CD4-positive, alpha-beta T cell (primary cell): ENCODE results near the gene PSMC3. TPM values are rescaled to one million over a fixed set of nuclear protein-coding genes. Genes with fewer than 3 reads are reported as not detected.

Experiments used
- ATAC-seq: fragments of 200-7000 bp; cut with Tn5 transposase; one replicate; pipeline ENCODE4 v1.10.0; 2022; ENCODE audit warnings: mild to moderate bottlenecking; ENCODE audit not compliant: poor library complexity
- CTCF ChIA-PET: fragments of 350-600 bp; sonication (Branson Sonifier 250); formaldehyde crosslinking; loops from one replicate; lab custom pipeline; 2021; ENCODE audit warnings: antibody characterized with exemption, inconsistent platforms; lab: Charles Lee
- POLR2A ChIA-PET: fragments of 350-600 bp; sonication (Branson Sonifier 250); formaldehyde crosslinking; loops from one replicate; lab custom pipeline; 2021; ENCODE audit warnings: antibody characterized with exemption, inconsistent platforms; lab: Charles Lee
- DNase-seq, 14 experiments: peaks; one replicate each; pipeline ENCODE4 v3.0.0-alpha.2; 2013 to 2020; ENCODE audit warnings: mixed read lengths in 2 of 14
- H3K27ac ChIP-seq, 2 donors: one replicate each; pipeline versions ENCODE4 v1.5.1 to v1.7.0; 2013; ENCODE audit warnings: low read length in 2 of 2, low read depth in 1 of 2, mild to moderate bottlenecking in 1 of 2
- H3K27me3 ChIP-seq, 2 experiments: 1 replicate in 1 of 2; 2 replicates in 1 of 2; pipeline versions ENCODE4 v1.6.1 to v1.7.0; 2013; ENCODE audit warnings: low read length in 2 of 2, control low read depth in 1 of 2, mild to moderate bottlenecking in 1 of 2, moderate library complexity in 1 of 2; ENCODE audit not compliant: insufficient read depth in 2 of 2, control insufficient read depth in 1 of 2
- H3K36me3 ChIP-seq: one replicate; pipeline ENCODE4 v1.6.1; 2013; ENCODE audit warnings: low read length, control low read depth; ENCODE audit not compliant: insufficient read depth
- H3K4me1 ChIP-seq: one replicate; pipeline ENCODE4 v1.6.1; 2013; ENCODE audit warnings: low read length, control low read depth; ENCODE audit not compliant: insufficient read depth
- H3K4me3 ChIP-seq: one replicate; pipeline ENCODE4 v1.5.1; 2013; ENCODE audit warnings: mild to moderate bottlenecking, low read length, moderate library complexity
- H3K9me3 ChIP-seq, 2 experiments: 1 replicate in 1 of 2; 2 replicates in 1 of 2; pipeline versions ENCODE4 v1.6.1 to v1.7.0; 2013; ENCODE audit warnings: low read length in 2 of 2, mild to moderate bottlenecking in 2 of 2, control low read depth in 1 of 2, moderate library complexity in 1 of 2; ENCODE audit not compliant: control insufficient read depth in 1 of 2, insufficient read depth in 1 of 2
- H3K27ac Mint-ChIP-seq: one replicate; pipeline ENCODE4 v1.8.0; 2020; ENCODE audit warnings: mixed read lengths
- H3K27me3 Mint-ChIP-seq: one replicate; pipeline ENCODE4 v1.8.0; 2021; ENCODE audit warnings: mixed read lengths
- H3K36me3 Mint-ChIP-seq: one replicate; pipeline ENCODE4 v1.8.0; 2021; ENCODE audit warnings: low read depth, mixed read lengths
- H3K4me1 Mint-ChIP-seq: one replicate; pipeline ENCODE4 v1.8.0; 2021; ENCODE audit warnings: low read depth, mixed read lengths
- H3K4me3 Mint-ChIP-seq: one replicate; pipeline ENCODE4 v1.8.0; 2020; ENCODE audit warnings: mild to moderate bottlenecking, mixed read lengths
- H3K9me3 Mint-ChIP-seq: one replicate; pipeline ENCODE4 v1.8.0; 2020; ENCODE audit warnings: mixed read lengths
- CTCF ChIP-seq: fragments of 200-600 bp; IDR thresholded peaks from one replicate; pipeline ENCODE4 v1.8.0; 2022; ENCODE audit warnings: antibody characterized with exemption, mild to moderate bottlenecking
- intact Hi-C, 2 experiments: fragments of 100-400 bp; cut with DNase I in 1 of 2; cut with micrococcal nuclease in 1 of 2; formaldehyde crosslinking; loops; one replicate each; pipeline versions ENCODE4 v1.15.1 to v1.9.0; 2023 to 2025; cut with DNase I, micrococcal nuclease
- total RNA-seq, 174 experiments: library from RNA in 2 of 174; stranded (reverse) in 2 of 174; gene quantifications; one replicate each; pipeline ENCODE4 v1.2.3 and lab custom pipeline; 2021 to 2026

Gene PSMC3
- total RNA-seq, 2 experiments from 2014 or later = 51.3 to 59.5 TPM

- H3K27me3 Mint-ChIP-seq = no peaks in the 10 kb centered on the region
Measured at GRCh38 chr11:47445840-47446239, 19.6 kb upstream of the PSMC3 start.

GRCh38 chr11:47443817-47444216, 17.6 kb upstream of the PSMC3 start:
- DNase-seq (no peak), ATAC-seq (no peak)
- Histone ChIP-seq H3K4me1 (peaks cover 3% of the 10 kb centered on the region), H3K27me3 (no peaks in the 10 kb centered on the region), H3K36me3 (no peaks in the 10 kb centered on the region), H3K4me3 (no peak overlapping the region), H3K9me3 (no peaks in the 10 kb centered on the region), H3K27ac (no peak overlapping the region)
- no peaks in the 10 kb centered on the region for H3K27me3 Mint-ChIP-seq
- no peaks in the 10 kb centered on the region for H3K4me1 Mint-ChIP-seq
- no peak for TF ChIP-seq CTCF
- ChIA-PET CTCF (interaction anchor here (1.1 kb wide), 1 partner anchor 32 kb away, joined by 3 read pairs; no protein-coding TSS in a partner anchor), POLR2A (no interaction called here)
- H3K4me3 Mint-ChIP-seq = no peak overlapping the region
- H3K9me3 Mint-ChIP-seq = no peaks in the 10 kb centered on the region
- no peaks in the 10 kb centered on the region for H3K36me3 Mint-ChIP-seq
- no peak overlapping the region for H3K27ac Mint-ChIP-seq
- intact Hi-C loops = no loop called here

More at GRCh38 chr11:47445840-47446239, 19.6 kb upstream of the PSMC3 start:
- DNase-seq (no peak), ATAC-seq (no peak)
- intact Hi-C loops = no loop called here
- ChIA-PET CTCF (no interaction called here), POLR2A (no interaction called here)
- TF ChIP-seq CTCF = no peak
- Mint-ChIP-seq H3K4me1 (no peaks in the 10 kb centered on the region), H3K9me3 (no peaks in the 10 kb centered on the region), H3K27ac (no peak overlapping the region), H3K4me3 (no peak overlapping the region), H3K36me3 (no peaks in the 10 kb centered on the region)
- H3K9me3 ChIP-seq = no peaks in the 10 kb centered on the region
- H3K27ac ChIP-seq = no peak overlapping the region
- H3K4me1 ChIP-seq = peaks cover 3% of the 10 kb centered on the region
- no peak overlapping the region for H3K4me3 ChIP-seq
- H3K27me3 ChIP-seq = no peaks in the 10 kb centered on the region
- H3K36me3 ChIP-seq = no peaks in the 10 kb centered on the region

- H3K27me3 Mint-ChIP-seq = no peaks in the 10 kb centered on the region
- no peaks in the 10 kb centered on the region for H3K36me3 Mint-ChIP-seq
- CTCF ChIA-PET = interaction anchor here (1.1 kb wide), 1 partner anchor 69 kb away, joined by 3 read pairs; no protein-coding TSS in a partner anchor
- no peaks in the 10 kb centered on the region for H3K4me1 Mint-ChIP-seq
- Histone ChIP-seq H3K4me3 (no peak overlapping the region), H3K36me3 (no peaks in the 10 kb centered on the region), H3K27me3 (no peaks in the 10 kb centered on the region), H3K9me3 (no peaks in the 10 kb centered on the region), H3K4me1 (peaks cover 3% of the 10 kb centered on the region), H3K27ac (no peak overlapping the region)
- POLR2A ChIA-PET = no interaction called here
- TF ChIP-seq CTCF = no peak
- peak; percentile 61 for ATAC-seq
- DNase-seq = no peak
- peak overlapping the region; percentile 55 for H3K27ac Mint-ChIP-seq
- H3K9me3 Mint-ChIP-seq = no peaks in the 10 kb centered on the region
- intact Hi-C loops = no loop called here
- H3K4me3 Mint-ChIP-seq = no peak overlapping the region
Measured at GRCh38 chr11:47443028-47443700, 16.9 kb upstream of the PSMC3 start.
